IMR-90 (cell line): Measurements from ENCODE around the gene MAEA. TPM values are rescaled to one million over a fixed set of nuclear protein-coding genes. Genes with fewer than 3 reads are reported as not detected.

Source experiments
- ATAC-seq: fragments of 200-7000 bp; cut with Tn5 transposase; 2 replicates; pipeline ENCODE4 v1.9.1; 2020; ENCODE audit warnings: low read depth, mild to moderate bottlenecking, moderate library complexity
- BruUV-seq: library from RNA; stranded (reverse); fragments of 400-500 nt; replicated peaks from 2 replicates; lab custom pipeline; 2021; lab: Mats Ljungman, UMichigan
- CTCF ChIA-PET: fragments of 300-600 bp; formaldehyde crosslinking; extraction: SDS; loops from one replicate; lab custom pipeline; 2021; ENCODE audit warnings: antibody characterized with exemption; lab: Yijun Ruan, JAX
- POLR2A ChIA-PET: fragments of 300-600 bp; sonication (Branson Sonifier 250); formaldehyde crosslinking; loops from one replicate; lab custom pipeline; 2022; ENCODE audit warnings: antibody characterized with exemption; ENCODE audit not compliant: unreplicated experiment; lab: Charles Lee
- DNase-seq: peaks from one replicate; pipeline ENCODE4 v3.0.0; 2013
- H2AFZ ChIP-seq: replicated peaks from 2 replicates; pipeline ENCODE3; 2013; ENCODE audit warnings: low read length, mild to moderate bottlenecking; ENCODE audit not compliant: poor library complexity
- H2AK5ac ChIP-seq: 2 replicates; pipeline ENCODE4 v1.6.1; 2013; ENCODE audit warnings: low read depth, low read length, inconsistent platforms
- H2AK9ac ChIP-seq: replicated peaks from 2 replicates; pipeline ENCODE3; 2013; ENCODE audit warnings: mild to moderate bottlenecking, low read depth, low read length, moderate library complexity; ENCODE audit not compliant: poor library complexity
- H2BK120ac ChIP-seq: 2 replicates; pipeline ENCODE4 v1.6.1; 2013; ENCODE audit warnings: low read depth, low read length, inconsistent platforms
- H2BK15ac ChIP-seq: 3 replicates; pipeline ENCODE4 v1.6.1; 2013; ENCODE audit warnings: low read depth, low read length, inconsistent platforms
- H2BK20ac ChIP-seq: 2 replicates; pipeline ENCODE4 v1.6.1; 2013; ENCODE audit warnings: low read depth, mild to moderate bottlenecking, inconsistent platforms, low read length, moderate library complexity
- H2BK5ac ChIP-seq: 2 replicates; pipeline ENCODE4 v1.6.1; 2013; ENCODE audit warnings: mild to moderate bottlenecking, low read depth, low read length, inconsistent platforms; ENCODE audit not compliant: poor library complexity, severe bottlenecking
- H3K14ac ChIP-seq: replicated peaks from 2 replicates; pipeline ENCODE4 v1.6.1; 2013; ENCODE audit warnings: low read depth, low read length, inconsistent platforms
- H3K18ac ChIP-seq: 2 replicates; pipeline ENCODE4 v1.6.1; 2013; ENCODE audit warnings: low read depth, low read length, control low read depth
- H3K23ac ChIP-seq: 2 replicates; pipeline ENCODE4 v1.6.1; 2013; ENCODE audit warnings: low read depth, low read length, inconsistent platforms
- H3K27ac ChIP-seq: 2 replicates; pipeline ENCODE4 v1.5.1; 2013; ENCODE audit warnings: mild to moderate bottlenecking, control low read depth, low read length; ENCODE audit not compliant: insufficient read depth
- H3K27me3 ChIP-seq: 2 replicates; pipeline ENCODE4 v1.6.1; 2013; ENCODE audit warnings: low read length; ENCODE audit not compliant: control insufficient read depth, insufficient read depth
- H3K36me3 ChIP-seq: 2 replicates; pipeline ENCODE4 v1.6.1; 2013; ENCODE audit warnings: low read length, mixed read lengths; ENCODE audit not compliant: control insufficient read depth, insufficient read depth
- H3K4ac ChIP-seq: 2 replicates; pipeline ENCODE4 v1.6.1; 2013; ENCODE audit warnings: low read depth, low read length, inconsistent platforms
- H3K4me1 ChIP-seq: 2 replicates; pipeline ENCODE4 v1.6.1; 2013; ENCODE audit warnings: low read length, mixed read lengths; ENCODE audit not compliant: control insufficient read depth, insufficient read depth
- H3K4me2 ChIP-seq: 2 replicates; pipeline ENCODE4 v1.6.1; 2013; ENCODE audit warnings: low read depth, mild to moderate bottlenecking, control low read depth, low read length, moderate library complexity
- H3K4me3 ChIP-seq: 2 replicates; pipeline ENCODE4 v1.5.1; 2013; ENCODE audit warnings: low read depth, mild to moderate bottlenecking, control low read depth, low read length, moderate library complexity; ENCODE audit not compliant: insufficient read depth
- H3K56ac ChIP-seq: 2 replicates; pipeline ENCODE4 v1.6.1; 2013; ENCODE audit warnings: low read length, inconsistent platforms; ENCODE audit not compliant: insufficient read depth; ENCODE audit errors: extremely low read depth
- H3K79me1 ChIP-seq, 2 experiments: 2 replicates each; pipeline ENCODE4 v1.6.1; 2013; ENCODE audit warnings: low read length in 2 of 2, inconsistent platforms in 1 of 2, low read depth in 1 of 2
- H3K9ac ChIP-seq: 2 replicates; pipeline ENCODE4 v1.6.1; 2013; ENCODE audit warnings: low read depth, low read length, control low read depth
- H3K9me1 ChIP-seq: 2 replicates; pipeline ENCODE4 v1.6.1; 2013; ENCODE audit warnings: low read length, inconsistent platforms; ENCODE audit not compliant: insufficient read depth
- H3K9me3 ChIP-seq: 2 replicates; pipeline ENCODE4 v1.6.1; 2013; ENCODE audit warnings: low read length; ENCODE audit not compliant: control insufficient read depth, insufficient read depth
- H4K20me1 ChIP-seq: 2 replicates; pipeline ENCODE4 v1.6.1; 2013; ENCODE audit warnings: low read length, inconsistent platforms; ENCODE audit not compliant: insufficient read depth
- H4K5ac ChIP-seq: 2 replicates; pipeline ENCODE4 v1.6.1; 2013; ENCODE audit warnings: mild to moderate bottlenecking, low read depth, low read length, control low read depth
- H4K8ac ChIP-seq, 2 experiments: 2 replicates each; pipeline ENCODE4 v1.6.1; 2013; ENCODE audit warnings: low read depth in 2 of 2, low read length in 2 of 2, control low read depth in 1 of 2, inconsistent platforms in 1 of 2
- H4K91ac ChIP-seq: 2 replicates; pipeline ENCODE4 v1.6.1; 2013; ENCODE audit warnings: low read depth, low read length, inconsistent platforms; ENCODE audit not compliant: insufficient read depth
- BHLHE40 ChIP-seq: fragments of 150-350 bp; IDR thresholded peaks from 2 replicates; pipeline ENCODE4 v1.6.1; 2016; ENCODE audit warnings: mild to moderate bottlenecking, low read depth, low read length
- CEBPB ChIP-seq: IDR thresholded peaks from 2 replicates; pipeline ENCODE4 v1.6.1; 2012; ENCODE audit warnings: low read depth, low read length, improper control_type of control experiment
- CHD1 ChIP-seq: IDR thresholded peaks from 2 replicates; pipeline ENCODE4 v1.6.1; 2012; ENCODE audit warnings: low read depth, low read length, improper control_type of control experiment
- CTCF ChIP-seq: conservative IDR thresholded peaks from 2 replicates; pipeline ENCODE4 v1.5.1; 2012; ENCODE audit warnings: mild to moderate bottlenecking, low read depth, low read length, improper control_type of control experiment
- ELK1 ChIP-seq: fragments of 150-350 bp; IDR thresholded peaks from 2 replicates; pipeline ENCODE4 v1.6.1; 2016; ENCODE audit warnings: low read depth, mild to moderate bottlenecking, low read length, moderate library complexity, borderline replicate concordance
- MAFK ChIP-seq: IDR thresholded peaks from 2 replicates; pipeline ENCODE4 v1.6.1; 2012; ENCODE audit warnings: low read depth, low read length, improper control_type of control experiment
- MAZ ChIP-seq: IDR thresholded peaks from 2 replicates; pipeline ENCODE4 v1.6.1; 2012; ENCODE audit warnings: low read depth, mild to moderate bottlenecking, low read length, improper control_type of control experiment, moderate library complexity, borderline replicate concordance
- MXI1 ChIP-seq: IDR thresholded peaks from 2 replicates; pipeline ENCODE4 v1.6.1; 2012; ENCODE audit warnings: low read depth, mild to moderate bottlenecking, low read length, moderate library complexity, borderline replicate concordance
- NFE2L2 ChIP-seq: fragments of 150-350 bp; IDR thresholded peaks from 2 replicates; pipeline ENCODE4 v1.6.1; 2016; ENCODE audit warnings: low read depth, mild to moderate bottlenecking, low read length
- POLR2A ChIP-seq: IDR thresholded peaks from 2 replicates; pipeline ENCODE4 v1.6.1; 2012; ENCODE audit warnings: mild to moderate bottlenecking, low read depth, low read length
- RAD21 ChIP-seq: IDR thresholded peaks from 2 replicates; pipeline ENCODE4 v1.6.1; 2012; ENCODE audit warnings: low read length, improper control_type of control experiment
- RCOR1 ChIP-seq: IDR thresholded peaks from 2 replicates; pipeline ENCODE4 v1.6.1; 2012; ENCODE audit warnings: mild to moderate bottlenecking, low read length, improper control_type of control experiment; ENCODE audit not compliant: insufficient replicate concordance
- RFX5 ChIP-seq: IDR thresholded peaks from 2 replicates; pipeline ENCODE4 v1.8.0; 2012; ENCODE audit warnings: low read depth, mild to moderate bottlenecking, low read length, moderate library complexity
- SMC3 ChIP-seq: fragments of 150-350 bp; IDR thresholded peaks from 2 replicates; pipeline ENCODE4 v1.6.1; 2016; ENCODE audit warnings: low read depth, mild to moderate bottlenecking, antibody characterized with exemption, low read length, moderate library complexity
- USF2 ChIP-seq: fragments of 150-350 bp; IDR thresholded peaks from 2 replicates; pipeline ENCODE4 v1.6.1; 2017; ENCODE audit warnings: mild to moderate bottlenecking, antibody characterized with exemption, low read length, low read depth
- WGBS, 2 experiments: methylation state at CpG; one replicate each; pipeline versions ENCODE4 v1.1.5 to v1.1.7; 2013; ENCODE audit warnings: missing lambda C conversion rate in 2 of 2; ENCODE audit not compliant: insufficient read length in 1 of 2; ENCODE audit errors: extremely low coverage in 2 of 2; 5-methylcytosine and 5-hydroxymethylcytosine counted together
- dilution Hi-C: fragments of 300-500 bp; cut with HindIII; formaldehyde crosslinking; loops from one replicate; pipeline ENCODE4 v1.14.3; 2018; ENCODE audit warnings: low sequenced_read_pairs; ENCODE audit not compliant: unreplicated experiment
- in situ Hi-C: fragments of 300-500 bp; cut with MboI; formaldehyde crosslinking; loops from 3 replicates; pipeline ENCODE4 v1.14.3; 2019; ENCODE audit warnings: low sequenced_read_pairs, inconsistent platforms, mixed read lengths
- intact Hi-C: fragments of 100-400 bp; cut with micrococcal nuclease; formaldehyde crosslinking; loops from 2 replicates; pipeline ENCODE4 v1.10.0; 2022
- polyA plus RNA-seq, 3 experiments: library from polyadenylated mRNA; depleted of rRNA; stranded (reverse); fragments of >200 nt; gene quantifications; 2 replicates each; pipeline ENCODE4 v1.2.3, GENCODE V29; 2012; ENCODE audit warnings: low replicate concordance in 1 of 3
- total RNA-seq: library from RNA; depleted of rRNA; stranded (reverse); fragments of >200 nt; gene quantifications from 2 replicates; pipeline ENCODE4 v1.2.3, GENCODE V29; 2012

MAEA gene
- total and polyA plus RNA-seq, 2 of the 4 experiments (the other 2 are of a cell fraction), result 61.5 to 108 TPM

GRCh38 chr4:1377606-1378261 is 88.0 kb downstream of the MAEA start:
- Histone ChIP-seq H3K14ac (no peak overlapping the region), H3K4ac (no peak overlapping the region), H2BK20ac (no peak overlapping the region), H2AFZ (no peak overlapping the region), H2BK5ac (no peak overlapping the region), H3K27me3 (no peaks in the 10 kb centered on the region), H3K18ac (no peak overlapping the region), H2AK9ac (no peak overlapping the region), H2BK120ac (no peak overlapping the region), H2AK5ac (no peak overlapping the region), H3K9ac (no peak overlapping the region), H4K8ac (no peak overlapping the region), H4K5ac (no peak overlapping the region), H3K9me3 (no peaks in the 10 kb centered on the region), H4K91ac (no peak overlapping the region), H3K23ac (no peak overlapping the region), H3K4me1 (no peaks in the 10 kb centered on the region), H3K9me1 (no peaks in the 10 kb centered on the region), H3K79me1 (no peaks in the 10 kb centered on the region), H3K27ac (no peak overlapping the region), H3K36me3 (peaks cover 23% of the 10 kb centered on the region; the same call in 1 of the 2 replicates), H3K4me3 (no peak overlapping the region), H4K20me1 (no peaks in the 10 kb centered on the region), H3K4me2 (no peak overlapping the region), H3K56ac (no peak overlapping the region), H2BK15ac (no peak overlapping the region)
- 96% methylated on average over 8 of the region's 19 CpGs; no CpG with 5 or more reads in 1 of the 2 experiments for whole genome bisulfite sequencing, 2 experiments
- in situ Hi-C loops (no loop called here), dilution Hi-C loops (no loop called here), intact Hi-C loops (no loop called here)
- DNase-seq (no peak), ATAC-seq (no peak)
- CTCF ChIA-PET, result no interaction called here
- BruUV-seq, result no TSS peak
- POLR2A ChIA-PET, result no interaction called here
- TF ChIP-seq CEBPB (no peak), USF2 (no peak), CTCF (no peak), MAFK (no peak), POLR2A (no peak), CHD1 (no peak), MXI1 (no peak), ELK1 (no peak), RFX5 (no peak), BHLHE40 (no peak), RAD21 (no peak), NFE2L2 (no peak), RCOR1 (no peak), MAZ (no peak), SMC3 (no peak)
